Left colon (tissue), 2 donors: ENCODE data around the gene BATF. TPM values are rescaled to one million over a fixed set of nuclear protein-coding genes. Genes with fewer than 3 reads are reported as not detected.

Experiments used
- ATAC-seq: fragments of 200-7000 bp; cut with Tn5 transposase; one replicate; pipeline ENCODE4 v1.9.1; 2020; ENCODE audit warnings: mild to moderate bottlenecking, moderate library complexity
- DNase-seq, 2 donors: peaks; one replicate each; pipeline ENCODE4 v3.0.0-alpha.2; 2020
- intact Hi-C, 2 donors: fragments of 100-400 bp; cut with DNase I in 1 of 2; cut with micrococcal nuclease in 1 of 2; formaldehyde crosslinking; loops; one replicate each; pipeline versions ENCODE4 v1.11.2 to v1.14.0; 2022; cut with DNase I, micrococcal nuclease
- total RNA-seq, 2 donors: library from RNA; stranded (reverse); fragmentation: NEBNext Ultra II Directional; extraction: Animal tissue kit (Norgen Biotek cat#: 25700); gene quantifications; one replicate each; pipeline ENCODE4 v1.2.1, GENCODE V29; 2021
- donor health status: DM: no; HTN: no; CAD: no.
- donor health status: DM: yes; HTN: yes; CAD: no.

Gene BATF
- total RNA-seq, 2 donors from 2014 or later = 0.67 to 1.3 TPM

- intact Hi-C loops = no loop called here
Measured at GRCh38 chr14:75551021-75551420, 28.8 kb downstream of the BATF start.

GRCh38 chr14:75553157-75553556, 30.9 kb downstream of the BATF start:
- intact Hi-C loops = no loop called here
- DNase-seq = no peak
- no peak for ATAC-seq

More at GRCh38 chr14:75551021-75551420, 28.8 kb downstream of the BATF start:
- ATAC-seq (no peak), DNase-seq (no peak)

- no peak for DNase-seq
- intact Hi-C loops = no loop called here
- ATAC-seq = no peak
Measured at GRCh38 chr14:75553761-75554364, 31.6 kb downstream of the BATF start.

GRCh38 chr14:75554482-75554881, 32.2 kb downstream of the BATF start:
- intact Hi-C loops = no loop called here
- DNase-seq = no peak
- ATAC-seq = no peak

GRCh38 chr14:75558440-75558839, 36.2 kb downstream of the BATF start:
- no peak for DNase-seq
- no peak for ATAC-seq
- intact Hi-C loops = no loop called here

GRCh38 chr14:75559045-75559444, 36.8 kb downstream of the BATF start:
- intact Hi-C loops = no loop called here
- DNase-seq (no peak), ATAC-seq (no peak)

- DNase-seq = no peak
- intact Hi-C loops = no loop called here
- ATAC-seq = no peak
Measured at GRCh38 chr14:75559451-75560222, 37.4 kb downstream of the BATF start.

GRCh38 chr14:75561013-75561432, 38.8 kb downstream of the BATF start:
- peak; percentile 67 to 81 for DNase-seq
- intact Hi-C loops = no loop called here
- peak; percentile 100 for ATAC-seq

- no peak for ATAC-seq
Measured at GRCh38 chr14:75562089-75562488, 39.8 kb downstream of the BATF start.

GRCh38 chr14:75562489-75562888, 40.2 kb downstream of the BATF start:
- no peak for ATAC-seq
- no peak for DNase-seq
- intact Hi-C loops = no loop called here

More at GRCh38 chr14:75562089-75562488, 39.8 kb downstream of the BATF start:
- intact Hi-C loops = no loop called here
- DNase-seq = no peak

GRCh38 chr14:75563931-75564330, 41.7 kb downstream of the BATF start:
- DNase-seq = no peak
- intact Hi-C loops = no loop called here

GRCh38 chr14:75565056-75565455, 42.8 kb downstream of the BATF start:
- no peak for DNase-seq
- intact Hi-C loops = no loop called here
- no peak for ATAC-seq

More at GRCh38 chr14:75563931-75564330, 41.7 kb downstream of the BATF start:
- ATAC-seq = no peak

- no peak for DNase-seq
- intact Hi-C loops = no loop called here
- no peak for ATAC-seq
Measured at GRCh38 chr14:75566321-75566720, 44.1 kb downstream of the BATF start.

- intact Hi-C loops = no loop called here
- ATAC-seq = no peak
- no peak for DNase-seq
Measured at GRCh38 chr14:75566752-75567151, 44.5 kb downstream of the BATF start.

GRCh38 chr14:75568140-75568539, 45.9 kb downstream of the BATF start:
- DNase-seq = no peak
- intact Hi-C loops = no loop called here
- ATAC-seq = no peak

- DNase-seq = no peak
- intact Hi-C loops = no loop called here
Measured at GRCh38 chr14:75568791-75569190, 46.5 kb downstream of the BATF start.

GRCh38 chr14:75570797-75571196, 48.5 kb downstream of the BATF start:
- DNase-seq (no peak), ATAC-seq (no peak)
- intact Hi-C loops = no loop called here

More at GRCh38 chr14:75568791-75569190, 46.5 kb downstream of the BATF start:
- ATAC-seq = no peak

GRCh38 chr14:75572104-75572503, 49.8 kb downstream of the BATF start:
- DNase-seq (no peak), ATAC-seq (no peak)
- intact Hi-C loops = no loop called here

GRCh38 chr14:75577090-75577489, 54.8 kb downstream of the BATF start:
- ATAC-seq (no peak), DNase-seq (no peak)
- intact Hi-C loops = loop anchor here in 1 of 2 donors (5.0 kb wide), 1 partner anchor 75 kb away; no protein-coding TSS in a partner anchor

- intact Hi-C loops = loop anchor here (2.0 to 5.0 kb wide), 2 partner anchors 75 to 77 kb away; no protein-coding TSS in a partner anchor
- peak; percentile 85 to 92 for DNase-seq
- peak; percentile 72 for ATAC-seq
Measured at GRCh38 chr14:75577729-75578101, 55.4 kb downstream of the BATF start.
